H9 (cell line): ENCODE data around the gene DUSP16. TPM values are rescaled to one million over a fixed set of nuclear protein-coding genes. Genes with fewer than 3 reads are reported as not detected.
"Not testable (repeated sequence)": the region's sequence is repeated elsewhere in the genome, so short reads cannot be mapped to it uniquely, and the experiment has no call there.

Experiments used
- DNase-seq: peaks from one replicate; pipeline ENCODE4 v3.0.0-alpha.2; 2017
- H2AFZ ChIP-seq: one replicate; pipeline ENCODE4 v1.6.1; 2013; ENCODE audit warnings: mild to moderate bottlenecking, low read length, control low read depth, moderate library complexity
- H2AK5ac ChIP-seq: 2 replicates; pipeline ENCODE4 v1.6.1; 2013; ENCODE audit warnings: low read length, control low read depth, mixed read lengths; ENCODE audit not compliant: insufficient read length
- H2BK120ac ChIP-seq: one replicate; pipeline ENCODE4 v1.6.1; 2013; ENCODE audit warnings: low read depth, mild to moderate bottlenecking, low read length, control low read depth, inconsistent platforms; ENCODE audit not compliant: poor library complexity, severe bottlenecking
- H2BK12ac ChIP-seq: 2 replicates; pipeline ENCODE4 v1.6.1; 2013; ENCODE audit warnings: low read length, control low read depth, mixed read lengths, low read depth; ENCODE audit not compliant: insufficient read length
- H2BK15ac ChIP-seq: 2 replicates; pipeline ENCODE4 v1.6.1; 2013; ENCODE audit warnings: low read depth, low read length, control low read depth
- H2BK20ac ChIP-seq: one replicate; pipeline ENCODE4 v1.6.1; 2013; ENCODE audit warnings: low read depth, mild to moderate bottlenecking, low read length, control low read depth, inconsistent platforms; ENCODE audit not compliant: poor library complexity, severe bottlenecking
- H2BK5ac ChIP-seq: 2 replicates; pipeline ENCODE4 v1.6.1; 2013; ENCODE audit warnings: low read length, control low read depth, mixed read lengths; ENCODE audit not compliant: insufficient read length
- H3K14ac ChIP-seq: 2 replicates; pipeline ENCODE4 v1.6.1; 2013; ENCODE audit warnings: low read length, control low read depth; ENCODE audit not compliant: insufficient read depth
- H3K18ac ChIP-seq: 2 replicates; pipeline ENCODE4 v1.6.1; 2013; ENCODE audit warnings: low read depth, mild to moderate bottlenecking, mixed read lengths, low read length, control low read depth; ENCODE audit not compliant: insufficient read length
- H3K23ac ChIP-seq: 2 replicates; pipeline ENCODE4 v1.6.1; 2013; ENCODE audit warnings: low read length, control low read depth, mixed read lengths, low read depth; ENCODE audit not compliant: insufficient read length
- H3K23me2 ChIP-seq: 2 replicates; pipeline ENCODE4 v1.6.1; 2013; ENCODE audit warnings: low read depth, mild to moderate bottlenecking, mixed read lengths, low read length, control low read depth; ENCODE audit not compliant: insufficient read length, poor library complexity, severe bottlenecking
- H3K27ac ChIP-seq: 2 replicates; pipeline ENCODE4 v1.5.1; 2013; ENCODE audit warnings: low read length, control low read depth, mixed read lengths, low read depth; ENCODE audit not compliant: insufficient read length
- H3K27me3 ChIP-seq: 2 replicates; pipeline ENCODE4 v1.6.1; 2013; ENCODE audit warnings: low read length, control low read depth, inconsistent platforms; ENCODE audit not compliant: insufficient read depth
- H3K4ac ChIP-seq: 2 replicates; pipeline ENCODE4 v1.6.1; 2013; ENCODE audit warnings: low read depth, mild to moderate bottlenecking, control low read depth, inconsistent platforms, low read length, moderate library complexity
- H3K4me1 ChIP-seq: 2 replicates; pipeline ENCODE4 v1.6.1; 2013; ENCODE audit warnings: low read length, control low read depth, inconsistent platforms; ENCODE audit not compliant: insufficient read depth
- H3K4me2 ChIP-seq: 2 replicates; pipeline ENCODE4 v1.6.1; 2013; ENCODE audit warnings: low read length, control low read depth, mixed read lengths; ENCODE audit not compliant: insufficient read length, insufficient read depth
- H3K56ac ChIP-seq: 2 replicates; pipeline ENCODE4 v1.6.1; 2013; ENCODE audit warnings: low read depth, mild to moderate bottlenecking, mixed read lengths, low read length, control low read depth; ENCODE audit not compliant: insufficient read length
- H3K79me1 ChIP-seq: 2 replicates; pipeline ENCODE4 v1.6.1; 2013; ENCODE audit warnings: low read depth, mild to moderate bottlenecking, moderate library complexity, low read length, control low read depth, inconsistent platforms; ENCODE audit not compliant: insufficient read depth, poor library complexity, severe bottlenecking
- H3K79me2 ChIP-seq: 2 replicates; pipeline ENCODE4 v1.6.1; 2013; ENCODE audit warnings: low read length, control low read depth, inconsistent platforms; ENCODE audit not compliant: insufficient read depth
- H3K9ac ChIP-seq: 2 replicates; pipeline ENCODE4 v1.6.1; 2013; ENCODE audit warnings: low read length, control low read depth, mixed read lengths; ENCODE audit not compliant: insufficient read length; ENCODE audit errors: extremely low read depth
- H3K9me3 ChIP-seq: one replicate; pipeline ENCODE4 v1.6.1; 2013; ENCODE audit warnings: low read depth, low read length, inconsistent platforms; ENCODE audit not compliant: control insufficient read depth
- H3T11ph ChIP-seq: one replicate; pipeline ENCODE4 v1.6.1; 2013; ENCODE audit warnings: mild to moderate bottlenecking, low read length, control low read depth, inconsistent platforms
- H4K20me1 ChIP-seq: one replicate; pipeline ENCODE4 v1.6.1; 2013; ENCODE audit not compliant: control insufficient read depth, insufficient read length, insufficient read depth
- H4K5ac ChIP-seq: 2 replicates; pipeline ENCODE4 v1.6.1; 2013; ENCODE audit warnings: low read depth, mild to moderate bottlenecking, mixed read lengths, low read length, control low read depth; ENCODE audit not compliant: insufficient read length
- H4K8ac ChIP-seq: replicated peaks from 2 replicates; pipeline ENCODE4 v1.6.1; 2013; ENCODE audit warnings: low read length, control low read depth, mixed read lengths, low read depth; ENCODE audit not compliant: insufficient read length
- H4K91ac ChIP-seq: 2 replicates; pipeline ENCODE4 v1.6.1; 2013; ENCODE audit warnings: low read depth, mild to moderate bottlenecking, moderate library complexity, mixed read lengths, low read length, control low read depth; ENCODE audit not compliant: insufficient read length
- H3K27ac Mint-ChIP-seq, 3 experiments: 2 replicates in 2 of 3; 3 replicates in 1 of 3; pipeline ENCODE4 v1.8.0; 2020 to 2021; ENCODE audit warnings: mixed read lengths in 3 of 3, mild to moderate bottlenecking in 1 of 3, moderate library complexity in 1 of 3
- H3K27me3 Mint-ChIP-seq: 2 replicates; pipeline ENCODE4 v1.8.0; 2021; ENCODE audit warnings: low read depth, mild to moderate bottlenecking, moderate library complexity, mixed read lengths
- H3K36me3 Mint-ChIP-seq, 3 experiments: 2 replicates in 2 of 3; 3 replicates in 1 of 3; pipeline ENCODE4 v1.8.0; 2020 to 2021; ENCODE audit warnings: low read depth in 3 of 3, mixed read lengths in 3 of 3; ENCODE audit not compliant: insufficient read depth in 1 of 3
- H3K4me1 Mint-ChIP-seq, 2 experiments: 2 replicates each; pipeline ENCODE4 v1.8.0; 2020; ENCODE audit warnings: mixed read lengths in 2 of 2
- H3K4me3 Mint-ChIP-seq, 2 experiments: 2 replicates in 1 of 2; 3 replicates in 1 of 2; pipeline ENCODE4 v1.8.0; 2020 to 2021; ENCODE audit warnings: mild to moderate bottlenecking in 2 of 2, mixed read lengths in 2 of 2, moderate library complexity in 1 of 2
- H3K9me3 Mint-ChIP-seq, 2 experiments: 2 replicates in 1 of 2; 3 replicates in 1 of 2; pipeline ENCODE4 v1.8.0; 2020; ENCODE audit warnings: mild to moderate bottlenecking in 2 of 2, mixed read lengths in 2 of 2, moderate library complexity in 1 of 2
- CTCF ChIP-seq: fragments of 200-600 bp; sonication (generic); conservative IDR thresholded peaks from 3 replicates; pipeline ENCODE4 v1.8.0; 2021; ENCODE audit warnings: antibody characterized with exemption, mild to moderate bottlenecking
- WGBS: extraction: QIAGEN DNeasy Blood & Tissue Kit; methylation state at CpG from one replicate; pipeline ENCODE4 v1.1.7; 2013; ENCODE audit warnings: missing lambda C conversion rate, low lambda C conversion rate, mixed read lengths; ENCODE audit not compliant: insufficient read length; ENCODE audit errors: extremely low coverage; 5-methylcytosine and 5-hydroxymethylcytosine counted together
- total RNA-seq: library from RNA; stranded (reverse); gene quantifications from 2 replicates; pipeline ENCODE4 v1.2.1, GENCODE V29; 2021

Gene DUSP16
- total RNA-seq, 1 experiment from 2014 or later, result 64.0 TPM

DNA sequence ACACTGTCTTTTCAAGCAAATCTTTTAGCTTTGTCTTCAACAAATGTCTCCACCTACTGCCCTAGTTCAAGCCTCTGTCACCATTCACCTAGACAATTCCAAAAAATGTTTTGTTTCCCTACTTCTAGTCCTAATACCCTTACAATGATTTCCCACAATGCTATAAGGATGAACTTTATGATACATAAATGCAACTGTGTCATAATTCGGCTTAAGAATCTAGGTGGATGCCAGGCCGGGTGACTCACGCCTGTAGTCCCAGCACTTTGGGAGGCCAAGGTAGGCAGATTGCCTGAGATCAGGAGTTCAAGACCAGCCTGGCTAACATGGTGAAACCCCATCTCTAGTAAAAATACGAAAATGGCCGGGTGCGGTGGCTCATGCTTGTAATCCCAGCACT lies 28.3 kb upstream of the DUSP16 start:
- H4K20me1 ChIP-seq, result no peaks in the 10 kb centered on the region
- no peak overlapping the region for H3K27ac Mint-ChIP-seq
- no peaks in the 10 kb centered on the region for H3K23me2 ChIP-seq
- no peak overlapping the region for H3K4me3 Mint-ChIP-seq
- no peak overlapping the region for H2BK5ac ChIP-seq
- no peaks in the 10 kb centered on the region for H3K4me1 ChIP-seq
- H3K4ac ChIP-seq, result no peak overlapping the region
- H3K36me3 Mint-ChIP-seq, result no peaks in the 10 kb centered on the region
- no peaks in the 10 kb centered on the region for H3K79me2 ChIP-seq
- no peak overlapping the region for H3K23ac ChIP-seq
- peaks cover 2% of the 10 kb centered on the region; the same call in 1 of the 2 replicates for H3K27me3 Mint-ChIP-seq
- no peak overlapping the region for H2BK15ac ChIP-seq
- TF ChIP-seq CTCF, result no peak
- no peak overlapping the region for H2AK5ac ChIP-seq
- no peak overlapping the region for H3K9ac ChIP-seq
- H4K8ac ChIP-seq, result no peak overlapping the region
- H3K27me3 ChIP-seq, result no peaks in the 10 kb centered on the region
- no peak overlapping the region for H3K27ac ChIP-seq
- H3K56ac ChIP-seq, result no peak overlapping the region
- no peak overlapping the region for H3K14ac ChIP-seq
- H2BK20ac ChIP-seq, result no peak overlapping the region
- DNase-seq, result no peak
- no peaks in the 10 kb centered on the region for H3K79me1 ChIP-seq
- no peak overlapping the region for H4K91ac ChIP-seq
- no CpG with 5 or more reads among the region's 6 CpGs for WGBS
- no peak overlapping the region for H3T11ph ChIP-seq
- H2BK12ac ChIP-seq, result no peak overlapping the region
- no peak overlapping the region for H2BK120ac ChIP-seq
- H3K4me2 ChIP-seq, result no peak overlapping the region
- H3K9me3 Mint-ChIP-seq, result no peaks in the 10 kb centered on the region; a peak in 2 of 5 replicates
- H2AFZ ChIP-seq, result no peak overlapping the region
- H3K18ac ChIP-seq, result no peak overlapping the region
- no peaks in the 10 kb centered on the region for H3K4me1 Mint-ChIP-seq
- H3K9me3 ChIP-seq, result no peaks in the 10 kb centered on the region
- no peak overlapping the region for H4K5ac ChIP-seq

DNA sequence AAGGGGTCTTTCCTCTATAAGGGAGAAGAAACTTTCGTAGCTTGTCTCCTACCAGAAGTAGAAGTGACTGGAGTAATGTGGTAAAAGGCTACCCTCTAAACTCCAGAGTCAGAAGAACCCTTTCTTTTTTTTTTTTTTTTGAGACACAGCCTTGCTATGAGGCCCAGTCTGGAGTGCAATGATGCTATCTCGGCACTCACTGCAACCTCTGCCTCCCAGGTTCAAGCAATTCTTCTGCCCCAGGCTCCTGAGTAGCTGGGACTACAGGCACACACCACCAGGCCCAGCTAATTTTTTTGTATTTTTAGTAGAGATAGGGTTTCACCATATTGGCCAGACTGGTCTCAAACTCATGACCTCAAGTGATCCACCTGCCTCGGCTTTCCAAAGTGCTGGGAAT lies 25.8 kb upstream of the DUSP16 start:
- H3K79me2 ChIP-seq, H3K27me3 Mint-ChIP-seq: not testable (repeated sequence)
- WGBS, result no CpG with 5 or more reads among the region's 3 CpGs

More for the DNA sequence above, 25.8 kb upstream of the DUSP16 start:
- H4K8ac ChIP-seq, H4K91ac ChIP-seq, H3K27ac ChIP-seq, H3K23me2 ChIP-seq, H2AK5ac ChIP-seq, H3T11ph ChIP-seq, H3K36me3 Mint-ChIP-seq, H3K56ac ChIP-seq, DNase-seq, H3K18ac ChIP-seq, H2BK12ac ChIP-seq, H3K14ac ChIP-seq, H3K4me1 ChIP-seq, H3K27ac Mint-ChIP-seq, H4K20me1 ChIP-seq, H2BK5ac ChIP-seq, H2BK120ac ChIP-seq, H3K23ac ChIP-seq, H2BK20ac ChIP-seq, H3K79me1 ChIP-seq, H3K4me3 Mint-ChIP-seq, H3K9me3 Mint-ChIP-seq, H3K27me3 ChIP-seq, H3K4ac ChIP-seq, H3K9ac ChIP-seq, H3K9me3 ChIP-seq, H3K4me2 ChIP-seq, H3K4me1 Mint-ChIP-seq, H2BK15ac ChIP-seq, H2AFZ ChIP-seq, H4K5ac ChIP-seq: not testable (repeated sequence)
